Osteoblast (primary cell): ENCODE measurements around the gene NT5DC3. TPM values are rescaled to one million over a fixed set of nuclear protein-coding genes. Genes with fewer than 3 reads are reported as not detected.

Source experiments
- DNase-seq: peaks from one replicate; pipeline ENCODE4 v3.0.0; 2011; ENCODE audit warnings: low spot score, mixed read lengths; ENCODE audit not compliant: insufficient read length; ENCODE audit errors: missing footprints
- H2AFZ ChIP-seq: 2 replicates; pipeline ENCODE4 v1.6.0; 2011; ENCODE audit warnings: mild to moderate bottlenecking, low read length
- H3K27ac ChIP-seq: 2 replicates; pipeline ENCODE4 v1.5.1; 2011; ENCODE audit warnings: mild to moderate bottlenecking, low read depth, low read length, moderate library complexity
- H3K27me3 ChIP-seq: 2 replicates; pipeline ENCODE4 v1.6.0; 2012; ENCODE audit warnings: mild to moderate bottlenecking, control low read depth, inconsistent platforms, low read length, moderate library complexity; ENCODE audit not compliant: insufficient read depth
- H3K36me3 ChIP-seq: 2 replicates; pipeline ENCODE4 v1.5.1; 2011; ENCODE audit warnings: mild to moderate bottlenecking, low read length, control low read depth, moderate library complexity; ENCODE audit not compliant: insufficient read depth
- H3K4me1 ChIP-seq: 2 replicates; pipeline ENCODE4 v1.5.1; 2011; ENCODE audit warnings: mild to moderate bottlenecking, low read length, control low read depth, moderate library complexity; ENCODE audit not compliant: insufficient read depth
- H3K4me2 ChIP-seq: 2 replicates; pipeline ENCODE4 v1.6.0; 2011; ENCODE audit warnings: mild to moderate bottlenecking, low read length; ENCODE audit not compliant: insufficient read depth
- H3K4me3 ChIP-seq: fragments of 200-600 bp; sonication (generic); 3 replicates; pipeline ENCODE4 v1.5.1; 2012; ENCODE audit warnings: mild to moderate bottlenecking, low read length, inconsistent platforms; ENCODE audit not compliant: insufficient read depth
- H3K79me2 ChIP-seq: 2 replicates; pipeline ENCODE4 v1.6.0; 2012; ENCODE audit warnings: mild to moderate bottlenecking, low read length, control low read depth, inconsistent platforms; ENCODE audit not compliant: insufficient read depth
- H3K9me3 ChIP-seq: 2 replicates; pipeline ENCODE4 v1.5.1; 2011; ENCODE audit warnings: low read depth, low read length, control low read depth
- H4K20me1 ChIP-seq: 2 replicates; pipeline ENCODE4 v1.6.0; 2012; ENCODE audit warnings: mild to moderate bottlenecking, low read length, control low read depth; ENCODE audit not compliant: insufficient read depth
- CTCF ChIP-seq: IDR thresholded peaks from 2 replicates; pipeline ENCODE4 v1.5.1; 2011; ENCODE audit warnings: mild to moderate bottlenecking, low read depth, low read length, moderate library complexity; ENCODE audit errors: extremely low read depth
- total RNA-seq: library from RNA; depleted of rRNA; stranded (reverse); fragments of >200 nt; gene quantifications from 2 replicates; pipeline ENCODE4 v1.2.3, GENCODE V29; 2012

The NT5DC3 gene
- total RNA-seq, 1 donor, result 10.1 TPM

GRCh38 chr12:103824845-103825244 lies 16.2 kb downstream of the NT5DC3 start:
- DNase-seq, result no peak
- H3K27ac ChIP-seq, result no peak overlapping the region
- TF ChIP-seq CTCF, result no peak
- peaks cover 6% of the 10 kb centered on the region for H4K20me1 ChIP-seq
- peaks cover 69% of the 10 kb centered on the region for H3K79me2 ChIP-seq
- peaks cover 20% of the 10 kb centered on the region for H3K4me1 ChIP-seq
- no peaks in the 10 kb centered on the region for H3K27me3 ChIP-seq
- H3K4me2 ChIP-seq, result no peak overlapping the region
- no peak overlapping the region for H2AFZ ChIP-seq
- no peaks in the 10 kb centered on the region for H3K9me3 ChIP-seq
- peaks cover 7% of the 10 kb centered on the region for H3K36me3 ChIP-seq
- H3K4me3 ChIP-seq, result no peak overlapping the region

- H3K4me1 ChIP-seq, result peaks cover 20% of the 10 kb centered on the region
- peaks cover 7% of the 10 kb centered on the region for H3K36me3 ChIP-seq
- no peak overlapping the region for H3K4me2 ChIP-seq
- no peak overlapping the region for H3K27ac ChIP-seq
- no peak overlapping the region for H2AFZ ChIP-seq
- H3K4me3 ChIP-seq, result no peak overlapping the region
- DNase-seq, result no peak
- TF ChIP-seq CTCF, result no peak
- peaks cover 69% of the 10 kb centered on the region for H3K79me2 ChIP-seq
- no peaks in the 10 kb centered on the region for H3K9me3 ChIP-seq
- H4K20me1 ChIP-seq, result peaks cover 6% of the 10 kb centered on the region
- no peaks in the 10 kb centered on the region for H3K27me3 ChIP-seq
Observed at GRCh38 chr12:103824290-103824689, 16.7 kb downstream of the NT5DC3 start.

- no peak overlapping the region for H3K27ac ChIP-seq
- H3K27me3 ChIP-seq, result no peaks in the 10 kb centered on the region
- H3K79me2 ChIP-seq, result peaks cover 70% of the 10 kb centered on the region
- no peak overlapping the region for H3K4me3 ChIP-seq
- no peak for DNase-seq
- no peak for TF ChIP-seq CTCF
- no peak overlapping the region for H3K4me2 ChIP-seq
- peaks cover 6% of the 10 kb centered on the region for H4K20me1 ChIP-seq
- peaks cover 20% of the 10 kb centered on the region for H3K4me1 ChIP-seq
- H2AFZ ChIP-seq, result no peak overlapping the region
- H3K36me3 ChIP-seq, result peaks cover 7% of the 10 kb centered on the region
- no peaks in the 10 kb centered on the region for H3K9me3 ChIP-seq
Observed at GRCh38 chr12:103823871-103824270, 17.2 kb downstream of the NT5DC3 start.

GRCh38 chr12:103821773-103822172 lies 19.3 kb downstream of the NT5DC3 start:
- Histone ChIP-seq H4K20me1 (peaks cover 6% of the 10 kb centered on the region), H3K27me3 (no peaks in the 10 kb centered on the region), H3K4me2 (no peak overlapping the region), H3K27ac (no peak overlapping the region), H3K4me3 (no peak overlapping the region), H3K9me3 (no peaks in the 10 kb centered on the region), H3K36me3 (peaks cover 7% of the 10 kb centered on the region), H3K4me1 (peaks cover 20% of the 10 kb centered on the region), H3K79me2 (peaks cover 71% of the 10 kb centered on the region), H2AFZ (no peak overlapping the region)
- TF ChIP-seq CTCF, result no peak
- DNase-seq, result no peak
